Endothelial cell of umbilical vein (primary cell): ENCODE results near the gene NFIA. TPM values are rescaled to one million over a fixed set of nuclear protein-coding genes. Genes with fewer than 3 reads are reported as not detected.

Source experiments
- BruUV-seq: library from RNA; stranded (reverse); fragments of 400-500 nt; replicated peaks from 2 replicates; lab custom pipeline; 2021; lab: Mats Ljungman, UMichigan
- CTCF ChIA-PET: fragments of 300-600, 350-600 bp; sonication (Branson Sonifier 250); formaldehyde crosslinking; loops from one replicate; lab custom pipeline; 2021; ENCODE audit warnings: antibody characterized with exemption, inconsistent platforms; lab: Charles Lee
- POLR2A ChIA-PET: fragments of 300-600, 350-600 bp; sonication (Branson Sonifier 250); formaldehyde crosslinking; loops from one replicate; lab custom pipeline; 2021; ENCODE audit warnings: antibody characterized with exemption, inconsistent platforms; lab: Charles Lee
- DNase-seq: peaks from one replicate; pipeline ENCODE4 v3.0.0-alpha.2; 2011; ENCODE audit warnings: low read depth, low spot score
- FAIRE-seq: peaks from 2 replicates; lab custom pipeline; 2011; peaks lifted over from hg19 to GRCh38; lab: Jason Lieb, UNC
- H2AFZ ChIP-seq: 2 replicates; pipeline ENCODE4 v1.6.0; 2012; ENCODE audit warnings: low read depth, low read length, control low read depth, inconsistent platforms
- H3K27ac ChIP-seq: 2 replicates; pipeline ENCODE4 v1.5.1; 2011; ENCODE audit warnings: low read depth, mild to moderate bottlenecking, control low read depth, low read length, moderate library complexity; ENCODE audit not compliant: insufficient read depth
- H3K27me3 ChIP-seq, 2 experiments: 2 replicates each; pipeline versions ENCODE4 v1.6.0 to v1.6.1; 2011; ENCODE audit warnings: low read length in 2 of 2, mixed read lengths in 1 of 2; ENCODE audit not compliant: control insufficient read depth in 2 of 2, insufficient read depth in 2 of 2
- H3K36me3 ChIP-seq, 2 experiments: 2 replicates in 1 of 2; 3 replicates in 1 of 2; pipeline ENCODE4 v1.5.1; 2011; ENCODE audit warnings: low read length in 2 of 2, mild to moderate bottlenecking in 1 of 2, moderate library complexity in 1 of 2; ENCODE audit not compliant: control insufficient read depth in 2 of 2, insufficient read depth in 2 of 2; ENCODE audit errors: extremely low read depth in 1 of 2
- H3K4me1 ChIP-seq: 3 replicates; pipeline ENCODE4 v1.5.1; 2011; ENCODE audit warnings: mild to moderate bottlenecking, low read length; ENCODE audit not compliant: control insufficient read depth, insufficient read depth; ENCODE audit errors: extremely low read depth
- H3K4me2 ChIP-seq: 2 replicates; pipeline ENCODE4 v1.6.1; 2011; ENCODE audit warnings: low read length, control low read depth, mixed read lengths; ENCODE audit not compliant: insufficient read depth
- H3K4me3 ChIP-seq, 3 experiments: fragments of 200-600 bp in 1 of 3; sonication (generic), shearing (Covaris generic) in 1 of 3; replicated peaks in 1 of 3; 2 replicates each; pipeline ENCODE4 v1.5.1; 2011 to 2016; ENCODE audit warnings: control low read depth in 3 of 3, low read length in 3 of 3, mild to moderate bottlenecking in 2 of 3, inconsistent platforms in 1 of 3, low read depth in 1 of 3, moderate library complexity in 1 of 3; ENCODE audit not compliant: insufficient read depth in 1 of 3
- H3K79me2 ChIP-seq: 2 replicates; pipeline ENCODE4 v1.6.0; 2012; ENCODE audit warnings: low read length, inconsistent platforms; ENCODE audit not compliant: control insufficient read depth, insufficient read depth
- H3K9ac ChIP-seq: replicated peaks from 2 replicates; pipeline ENCODE3; 2011; ENCODE audit warnings: low read length, control low read depth; ENCODE audit not compliant: insufficient read depth; ENCODE audit errors: extremely low read depth
- H3K9me1 ChIP-seq: replicated peaks from 3 replicates; pipeline ENCODE4 v1.6.0; 2011; ENCODE audit warnings: mild to moderate bottlenecking, low read length; ENCODE audit not compliant: control insufficient read depth, insufficient read depth; ENCODE audit errors: extremely low read depth
- H3K9me3 ChIP-seq: replicated peaks from 2 replicates; pipeline ENCODE4 v1.5.1; 2012; ENCODE audit warnings: low read length, inconsistent platforms; ENCODE audit not compliant: control insufficient read depth, insufficient read depth
- H4K20me1 ChIP-seq: replicated peaks from 2 replicates; pipeline ENCODE3; 2011; ENCODE audit warnings: mild to moderate bottlenecking, low read length; ENCODE audit not compliant: control insufficient read depth, insufficient read depth; ENCODE audit errors: extremely low read depth
- EZH2 ChIP-seq: IDR thresholded peaks from 2 replicates; pipeline ENCODE4 v1.6.1; 2012; ENCODE audit warnings: borderline replicate concordance, low read depth, mild to moderate bottlenecking, moderate library complexity, low read length, inconsistent platforms; ENCODE audit not compliant: severe bottlenecking
- FOS ChIP-seq: IDR thresholded peaks from 2 replicates; pipeline ENCODE4 v1.6.1; 2011; ENCODE audit warnings: mild to moderate bottlenecking, low read length, moderate library complexity, borderline replicate concordance; ENCODE audit not compliant: insufficient read depth
- GATA2 ChIP-seq: IDR thresholded peaks from 2 replicates; pipeline ENCODE4 v1.7.0; 2011; ENCODE audit warnings: low read depth, mild to moderate bottlenecking, moderate library complexity, mixed read lengths, low read length; ENCODE audit not compliant: insufficient read length, insufficient read depth
- JUN ChIP-seq: IDR thresholded peaks from 2 replicates; pipeline ENCODE4 v1.6.1; 2011; ENCODE audit warnings: borderline replicate concordance, low read depth; ENCODE audit not compliant: insufficient read length, insufficient read depth
- MYC ChIP-seq: IDR thresholded peaks from one replicate; pipeline ENCODE4 v1.6.1; 2011; ENCODE audit warnings: mild to moderate bottlenecking, low read depth, low read length
- POLR2A ChIP-seq: IDR thresholded peaks from 2 replicates; pipeline ENCODE4 v1.6.1; 2012; ENCODE audit warnings: low read depth, mild to moderate bottlenecking, control low read depth, low read length
- POLR2AphosphoS5 ChIP-seq: IDR thresholded peaks from 2 replicates; pipeline ENCODE4 v1.6.1; 2012; ENCODE audit warnings: low read depth, mild to moderate bottlenecking, control low read depth, low read length, moderate library complexity; ENCODE audit not compliant: insufficient read depth
- dilution Hi-C: fragments of 300-500 bp; cut with MboI; formaldehyde crosslinking; loops from one replicate; pipeline ENCODE4 v1.15.0; 2019; ENCODE audit warnings: low sequenced_read_pairs; ENCODE audit not compliant: extremely low pct_ligation_motif_present
- intact Hi-C: fragments of 100-400 bp; cut with micrococcal nuclease; formaldehyde crosslinking; loops from one replicate; pipeline ENCODE4 v1.10.0; 2022
- polyA plus RNA-seq, 4 experiments: library from polyadenylated mRNA; depleted of rRNA in 3 of 4; stranded (reverse) in 3 of 4; unstranded in 1 of 4; fragments of >200 nt; gene quantifications; 2 replicates each; pipeline versions ENCODE4 v1.2.1 to v1.2.3, GENCODE V29; 2011 to 2012; ENCODE audit warnings: missing spikeins in 1 of 4
- total RNA-seq: library from RNA; stranded (reverse); gene quantifications from 2 replicates; pipeline ENCODE4 v1.2.3, GENCODE V29; 2021
- TF ChIP-seq, protein P1 (sequence below), 2 donors: IDR thresholded peaks; 1 replicate in 1 of 2; 2 replicates in 1 of 2; pipeline ENCODE4 v1.5.1; 2011; ENCODE audit warnings: low read length in 2 of 2, mild to moderate bottlenecking in 2 of 2, moderate library complexity in 2 of 2, control low read depth in 1 of 2, inconsistent platforms in 1 of 2, low read depth in 1 of 2; ENCODE audit not compliant: insufficient read depth in 1 of 2; ENCODE audit errors: extremely low read depth in 1 of 2
- TF ChIP-seq, protein P2 (sequence below): IDR thresholded peaks from 2 replicates; pipeline ENCODE4 v1.6.1; 2011; ENCODE audit not compliant: insufficient read depth, insufficient read length

NFIA gene
- total and polyA plus RNA-seq, 2 donors (not counting 3 experiments of a cell fraction or from before 2014, with no cell fraction given), result 25.5 to 47.0 TPM

DNA sequence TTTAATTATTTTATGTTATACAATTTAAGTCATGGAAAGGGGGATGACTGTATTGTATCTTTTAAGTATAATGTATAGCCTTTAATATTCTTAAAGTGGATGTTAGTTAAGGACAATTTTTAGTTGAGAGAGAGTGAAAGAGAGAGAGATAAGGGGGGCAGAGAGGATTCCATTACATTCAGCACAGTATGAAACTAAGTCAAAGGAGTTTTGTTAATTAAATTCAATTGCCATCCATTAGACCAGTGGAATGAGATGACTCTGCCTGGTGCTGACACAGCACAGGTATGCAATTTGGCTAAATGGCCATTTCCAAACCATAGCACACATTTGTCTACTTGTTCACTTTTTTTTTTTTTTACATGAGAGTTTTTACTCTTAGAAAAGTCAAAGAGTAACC is 27.5 kb downstream of the NFIA start:
- Histone ChIP-seq H3K36me3 (no peaks in the 10 kb centered on the region), H3K27ac (no peak overlapping the region), H3K4me2 (no peak overlapping the region), H3K9ac (no peak overlapping the region), H4K20me1 (peaks cover 4% of the 10 kb centered on the region), H3K9me3 (no peaks in the 10 kb centered on the region), H3K4me3 (no peak overlapping the region), H3K9me1 (no peaks in the 10 kb centered on the region), H3K79me2 (peaks cover 23% of the 10 kb centered on the region), H3K4me1 (no peaks in the 10 kb centered on the region), H3K27me3 (no peaks in the 10 kb centered on the region), H2AFZ (no peak overlapping the region)
- dilution Hi-C loops, result no loop called here
- DNase-seq (no peak), FAIRE-seq (no peak)
- CTCF ChIA-PET, result interaction anchor here (0.6 to 2.5 kb wide), 3 partner anchors 16 to 700 kb away, joined by 3 to 7 read pairs (median 3); no protein-coding TSS in a partner anchor
- no peak for TF ChIP-seq MYC
- no peak for TF ChIP-seq JUN
- TF ChIP-seq FOS, result no peak
- TF ChIP-seq, protein P1, sequence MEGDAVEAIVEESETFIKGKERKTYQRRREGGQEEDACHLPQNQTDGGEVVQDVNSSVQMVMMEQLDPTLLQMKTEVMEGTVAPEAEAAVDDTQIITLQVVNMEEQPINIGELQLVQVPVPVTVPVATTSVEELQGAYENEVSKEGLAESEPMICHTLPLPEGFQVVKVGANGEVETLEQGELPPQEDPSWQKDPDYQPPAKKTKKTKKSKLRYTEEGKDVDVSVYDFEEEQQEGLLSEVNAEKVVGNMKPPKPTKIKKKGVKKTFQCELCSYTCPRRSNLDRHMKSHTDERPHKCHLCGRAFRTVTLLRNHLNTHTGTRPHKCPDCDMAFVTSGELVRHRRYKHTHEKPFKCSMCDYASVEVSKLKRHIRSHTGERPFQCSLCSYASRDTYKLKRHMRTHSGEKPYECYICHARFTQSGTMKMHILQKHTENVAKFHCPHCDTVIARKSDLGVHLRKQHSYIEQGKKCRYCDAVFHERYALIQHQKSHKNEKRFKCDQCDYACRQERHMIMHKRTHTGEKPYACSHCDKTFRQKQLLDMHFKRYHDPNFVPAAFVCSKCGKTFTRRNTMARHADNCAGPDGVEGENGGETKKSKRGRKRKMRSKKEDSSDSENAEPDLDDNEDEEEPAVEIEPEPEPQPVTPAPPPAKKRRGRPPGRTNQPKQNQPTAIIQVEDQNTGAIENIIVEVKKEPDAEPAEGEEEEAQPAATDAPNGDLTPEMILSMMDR (IDR thresholded peaks at IDR 0.05; ENCODE audit: extremely low read depth in 1 of 2, insufficient read depth in 1 of 2, low read depth in 1 of 2, low read length in 2 of 2), result no peak
- TF ChIP-seq, protein P2, sequence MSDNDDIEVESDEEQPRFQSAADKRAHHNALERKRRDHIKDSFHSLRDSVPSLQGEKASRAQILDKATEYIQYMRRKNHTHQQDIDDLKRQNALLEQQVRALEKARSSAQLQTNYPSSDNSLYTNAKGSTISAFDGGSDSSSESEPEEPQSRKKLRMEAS, result no peak
- TF ChIP-seq GATA2, result no peak
- no peak for TF ChIP-seq EZH2
- no peak for TF ChIP-seq POLR2A
- TF ChIP-seq POLR2AphosphoS5, result no peak
- intact Hi-C loops, result no loop called here
- no TSS peak for BruUV-seq
- POLR2A ChIA-PET, result no interaction called here
